Middle frontal gyrus (tissue), 1 donor: ENCODE data around the gene GRID1.

Source experiments
- DNase-seq: peaks from one replicate; pipeline ENCODE4 v3.0.0-alpha.2; 2015; ENCODE audit warnings: low spot score; ENCODE audit errors: extremely low spot score

GRID1 gene

GRCh38 chr10:86339226-86339865, 27.2 kb downstream of the GRID1 start:
- no peak for DNase-seq

DNA sequence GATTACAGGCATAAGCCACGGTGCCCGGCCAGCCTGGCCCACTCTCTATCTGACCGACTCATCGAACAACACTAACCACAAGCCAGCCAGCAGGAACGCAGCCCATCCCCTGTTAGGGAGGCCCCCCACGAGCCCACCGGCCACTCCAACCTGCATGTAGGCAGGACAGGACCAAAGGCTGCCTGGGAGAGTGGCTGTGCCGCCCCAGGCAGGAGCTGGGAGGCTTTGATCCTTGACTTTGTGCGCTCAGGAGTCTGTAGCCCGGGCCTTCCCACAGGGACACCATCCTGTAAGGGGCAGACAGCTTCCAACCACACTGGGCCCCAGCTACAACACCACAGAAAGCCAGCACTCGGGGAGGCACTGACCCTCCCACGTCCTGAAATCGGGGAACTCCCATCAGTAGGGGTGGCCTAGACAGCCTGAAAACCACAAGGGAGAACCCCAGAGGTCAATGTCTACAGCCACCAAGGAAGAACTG, 29.4 kb downstream of the GRID1 start:
- no peak for DNase-seq

- DNase-seq: no peak
Observed at GRCh38 chr10:86336341-86336740, 30.3 kb downstream of the GRID1 start.

DNA sequence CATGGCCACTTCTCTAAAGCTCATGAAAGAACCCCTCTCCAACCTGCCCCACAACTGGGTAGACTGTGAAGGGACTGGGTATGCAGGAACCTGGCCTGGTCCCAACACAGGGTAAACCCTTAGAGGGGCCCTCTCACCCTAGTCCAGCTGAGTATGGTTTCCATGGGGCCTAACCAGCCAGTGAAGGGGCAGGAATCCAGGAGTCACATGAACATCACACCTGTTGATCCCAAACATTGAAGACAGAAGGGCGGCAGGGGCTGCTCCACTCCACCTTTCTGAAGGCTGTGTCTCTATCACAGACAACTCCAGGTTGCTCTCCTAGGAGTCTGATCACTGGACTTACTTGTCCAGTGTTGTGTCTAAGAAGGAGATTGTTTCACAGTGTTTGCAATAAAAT, 30.8 kb downstream of the GRID1 start:
- DNase-seq: no peak

DNA sequence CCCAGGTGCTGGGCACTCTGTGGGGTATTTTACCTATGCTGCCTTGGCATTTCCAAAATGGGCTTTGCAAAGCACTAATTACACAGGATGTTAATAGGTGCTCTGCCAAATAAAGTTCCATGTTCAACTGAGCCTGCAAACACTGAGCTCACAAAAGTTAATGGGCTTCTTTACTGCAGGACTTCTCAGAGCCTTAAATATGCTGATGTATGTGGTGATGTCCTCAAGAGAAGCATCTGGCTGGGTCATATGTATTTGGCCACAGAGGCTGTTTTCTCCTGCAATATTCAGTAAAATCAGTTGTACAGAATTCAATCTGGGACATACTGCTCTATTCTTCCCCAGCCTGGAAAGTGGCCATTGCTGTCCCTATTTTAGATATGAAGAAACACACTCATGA, 31.3 kb downstream of the GRID1 start:
- DNase-seq: no peak

- no peak for DNase-seq
Observed at GRCh38 chr10:86334488-86335085, 32.0 kb downstream of the GRID1 start.

GRCh38 chr10:86333826-86334487, 32.6 kb downstream of the GRID1 start:
- no peak for DNase-seq

GRCh38 chr10:86331861-86332260, 34.7 kb downstream of the GRID1 start:
- DNase-seq: no peak

- DNase-seq: no peak
Observed at GRCh38 chr10:86330778-86331763, 35.5 kb downstream of the GRID1 start.

- no peak for DNase-seq
Observed at GRCh38 chr10:86329896-86330680, 36.5 kb downstream of the GRID1 start.

DNA sequence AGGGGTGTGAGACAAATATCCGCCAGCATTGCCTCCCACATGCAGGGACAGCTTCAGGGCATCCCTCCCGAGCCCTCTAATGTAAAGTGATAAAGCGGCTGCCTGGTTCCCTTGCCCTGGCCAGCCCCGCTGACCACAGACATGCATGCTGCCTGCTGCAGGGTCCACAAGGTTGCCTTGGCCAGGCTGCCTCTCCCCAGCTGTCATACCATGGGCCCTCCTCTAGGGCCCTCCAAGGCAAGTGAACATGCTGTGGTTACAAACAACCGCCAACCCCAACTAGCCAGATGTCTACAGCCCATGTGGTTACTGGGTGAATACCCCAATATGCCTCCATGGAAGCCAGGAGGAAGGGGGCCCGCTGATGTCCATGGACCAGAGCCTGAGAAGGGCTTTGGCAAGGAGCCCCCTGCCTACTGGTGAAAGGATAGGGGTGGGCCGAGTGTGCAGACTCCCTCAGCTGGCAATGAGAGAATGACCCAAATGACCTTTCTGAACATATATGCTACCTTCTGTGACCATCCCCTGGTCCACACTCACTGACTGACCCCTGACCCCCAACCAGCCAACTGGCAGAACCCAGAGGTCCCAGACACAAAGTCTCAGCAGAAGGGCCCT, 37.4 kb downstream of the GRID1 start:
- no peak for DNase-seq

DNA sequence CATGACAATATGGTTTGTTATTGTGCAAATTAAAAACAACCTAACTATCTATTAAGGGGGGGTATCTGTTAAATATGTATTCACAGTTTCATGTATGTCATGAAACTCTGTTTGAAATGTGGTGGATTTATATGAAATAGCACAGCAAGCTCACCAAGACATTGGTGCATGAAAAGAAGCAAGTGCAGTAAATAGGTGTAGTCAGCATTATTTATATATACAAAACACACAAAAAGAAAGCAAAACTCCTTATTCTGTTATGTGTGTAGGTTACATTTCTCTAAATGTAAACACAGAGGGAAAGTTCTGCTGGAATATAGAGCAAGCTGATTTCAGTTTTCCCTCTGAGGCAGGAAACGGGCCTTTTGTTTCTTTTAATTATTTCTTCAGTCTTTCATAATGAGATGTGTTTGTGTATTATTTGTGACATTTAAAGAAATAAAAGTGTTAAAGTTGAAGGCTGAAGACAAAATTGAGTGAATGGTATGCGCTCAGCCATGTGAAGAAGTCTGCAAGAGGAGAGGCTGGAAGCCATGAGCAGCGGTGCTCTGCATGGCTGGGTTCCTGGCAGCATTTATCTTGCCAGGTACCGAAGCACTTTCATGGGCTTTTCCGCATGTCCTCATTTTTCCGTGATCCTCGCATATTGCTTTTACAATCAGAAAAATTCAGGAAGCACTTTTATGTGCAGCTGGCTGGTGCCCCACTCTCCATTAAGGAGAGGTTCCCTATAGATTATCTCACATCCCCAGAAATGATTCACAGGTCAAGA, 38.5 kb downstream of the GRID1 start:
- DNase-seq: no peak

- DNase-seq: no peak
Observed at GRCh38 chr10:86325158-86325557, 41.4 kb downstream of the GRID1 start.

DNA sequence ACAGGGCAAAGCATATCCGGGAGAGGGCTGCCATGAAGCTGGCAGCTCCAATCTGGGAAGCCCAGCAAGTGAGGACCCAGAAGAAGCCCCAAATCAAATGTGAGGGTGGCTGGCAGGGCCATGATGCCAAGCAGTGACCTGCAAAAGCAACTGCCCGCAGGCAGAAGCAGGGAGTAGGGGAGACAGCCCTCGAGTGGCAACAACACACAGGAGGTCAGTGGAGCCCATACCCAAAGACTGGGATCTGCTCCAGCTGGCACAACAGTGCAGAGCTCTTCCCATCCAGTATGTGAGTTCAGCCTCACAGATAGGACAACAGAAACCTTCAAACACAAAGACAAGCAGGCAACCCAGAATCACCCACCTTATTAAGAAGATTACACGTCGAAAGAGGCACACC, 45.0 kb downstream of the GRID1 start:
- no peak for DNase-seq

DNA sequence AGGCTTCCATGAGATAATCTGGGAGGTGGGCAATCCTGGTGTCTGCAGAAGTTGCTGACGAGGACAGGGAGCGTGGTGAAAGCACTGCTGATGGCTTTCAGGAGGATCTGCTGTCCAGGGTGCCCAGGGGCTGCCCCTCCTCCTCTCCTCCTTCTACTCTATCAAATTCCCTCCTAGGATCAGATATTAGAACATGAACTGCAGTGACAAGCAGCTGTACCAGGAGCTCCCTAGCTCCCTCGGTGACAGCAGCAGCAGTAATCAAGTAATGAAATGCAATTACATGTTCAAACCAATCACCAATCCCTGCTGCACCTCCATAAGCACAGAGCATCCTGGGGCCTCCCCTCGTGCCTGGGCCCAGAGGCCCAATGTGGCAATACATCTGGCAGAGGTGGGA, 46.9 kb downstream of the GRID1 start:
- DNase-seq: no peak

GRCh38 chr10:86317949-86318725, 48.5 kb downstream of the GRID1 start:
- no peak for DNase-seq

DNA sequence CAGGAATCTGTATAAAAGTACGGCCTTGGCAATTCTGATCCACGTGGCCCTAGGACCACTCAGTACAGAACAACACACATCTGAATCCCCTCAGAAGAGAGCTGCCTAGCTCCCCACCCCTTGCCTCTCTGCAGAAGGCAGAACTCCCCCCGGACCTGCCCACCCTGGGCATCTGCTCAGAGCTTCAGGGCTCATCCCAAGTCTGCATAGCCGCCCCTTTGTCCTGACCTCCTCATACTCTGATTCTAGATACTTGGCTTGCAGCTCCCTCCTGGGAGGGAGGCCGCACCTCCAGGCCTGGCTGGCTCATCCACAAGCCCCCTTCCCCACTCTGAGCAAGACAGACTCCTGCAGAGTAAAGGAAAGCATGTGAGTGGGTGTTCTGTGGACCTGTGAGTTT, 49.6 kb downstream of the GRID1 start:
- DNase-seq: no peak

GRCh38 chr10:86316274-86316835, 50.2 kb downstream of the GRID1 start:
- DNase-seq: no peak
